GM19324 (cell line): ENCODE data around the gene PRSS36.
"Not testable (repeated sequence)": the region's sequence is repeated elsewhere in the genome, so short reads cannot be mapped to it uniquely, and the experiment has no call there.

ENCODE experiments used
- ATAC-seq: cut with Tn5 transposase; IDR thresholded peaks from one replicate; pipeline ENCODE4 v1.9.1; 2021; ENCODE audit warnings: mild to moderate bottlenecking, moderate library complexity; ENCODE audit not compliant: unreplicated experiment, low FRiP score

Gene PRSS36

GRCh38 chr16:31106509-31107464 lies 43.1 kb downstream of the PRSS36 start:
- ATAC-seq: no peak

GRCh38 chr16:31105677-31106213 lies 44.1 kb downstream of the PRSS36 start:
- ATAC-seq: peak; percentile 34

- ATAC-seq: not testable (repeated sequence)
Observed at GRCh38 chr16:31100876-31101641, 48.8 kb downstream of the PRSS36 start.

- no peak for ATAC-seq
Observed at GRCh38 chr16:31099860-31100638, 49.8 kb downstream of the PRSS36 start.

GRCh38 chr16:31094424-31095120 lies 55.3 kb downstream of the PRSS36 start, which contains the start of gene VKORC1:
TSS of gene VKORC1 (minus strand) at chr16:31094797. CDS start at chr16:31094729, 68 bp downstream.
- peak; percentile 91 for ATAC-seq

- peak; percentile 9 for ATAC-seq
Observed at GRCh38 chr16:31094088-31094423, 55.8 kb downstream of the PRSS36 start.

- no peak for ATAC-seq
Observed at GRCh38 chr16:31093132-31093703, 56.6 kb downstream of the PRSS36 start.

- ATAC-seq: no peak
Observed at GRCh38 chr16:31092330-31092729, 57.5 kb downstream of the PRSS36 start.

GRCh38 chr16:31090540-31090939 lies 59.3 kb downstream of the PRSS36 start:
- no peak for ATAC-seq

GRCh38 chr16:31089199-31089598 lies 60.7 kb downstream of the PRSS36 start:
- ATAC-seq: no peak
